IMR-90 (cell line): ENCODE data around the gene MAGEB17.

Experiments
- CTCF ChIP-seq: conservative IDR thresholded peaks from 2 replicates; pipeline ENCODE4 v1.5.1; 2012; ENCODE audit warnings: mild to moderate bottlenecking, low read depth, low read length, improper control_type of control experiment
- USF2 ChIP-seq: fragments of 150-350 bp; IDR thresholded peaks from 2 replicates; pipeline ENCODE4 v1.6.1; 2017; ENCODE audit warnings: mild to moderate bottlenecking, antibody characterized with exemption, low read length, low read depth

- no peak for TF ChIP-seq CTCF
- no peak for TF ChIP-seq USF2
These were observed 47.7 kb upstream of the MAGEB17 start for GRCh38 chrX:16119353-16120220.
